Activated CD8-positive, alpha-beta T cell treated with anti-CD3 and anti-CD28 coated beads for 36 hours (primary cell): Measurements from ENCODE around the gene MAPKAPK5. TPM values are rescaled to one million over a fixed set of nuclear protein-coding genes. Genes with fewer than 3 reads are reported as not detected.

Experiments
- ATAC-seq: fragments of 200-7000 bp; cut with Tn5 transposase; one replicate; pipeline ENCODE4 v1.10.0; 2021; ENCODE audit warnings: mild to moderate bottlenecking, moderate library complexity
- CTCF ChIA-PET: fragments of 350-600 bp; sonication (Branson Sonifier 250); formaldehyde crosslinking; loops from one replicate; lab custom pipeline; 2021; ENCODE audit warnings: antibody characterized with exemption; lab: Charles Lee
- POLR2A ChIA-PET: fragments of 350-600 bp; sonication (Branson Sonifier 250); formaldehyde crosslinking; loops from one replicate; lab custom pipeline; 2021; ENCODE audit warnings: antibody characterized with exemption; lab: Charles Lee
- DNase-seq: peaks from one replicate; pipeline ENCODE4 v3.0.0-alpha.2; 2020
- H3K27ac Mint-ChIP-seq: one replicate; pipeline ENCODE4 v1.8.0; 2021; ENCODE audit warnings: mild to moderate bottlenecking, mixed read lengths
- H3K27me3 Mint-ChIP-seq: one replicate; pipeline ENCODE4 v1.8.0; 2021; ENCODE audit warnings: mixed read lengths
- H3K36me3 Mint-ChIP-seq: one replicate; pipeline ENCODE4 v1.8.0; 2021; ENCODE audit warnings: low read depth, mixed read lengths
- H3K4me1 Mint-ChIP-seq: one replicate; pipeline ENCODE4 v1.8.0; 2021; ENCODE audit warnings: low read depth, mixed read lengths
- H3K4me3 Mint-ChIP-seq: one replicate; pipeline ENCODE4 v1.8.0; 2021; ENCODE audit warnings: mild to moderate bottlenecking, moderate library complexity, mixed read lengths
- H3K9me3 Mint-ChIP-seq: one replicate; pipeline ENCODE4 v1.8.0; 2021; ENCODE audit warnings: mixed read lengths
- CTCF ChIP-seq: fragments of 200-600 bp; IDR thresholded peaks from one replicate; pipeline ENCODE4 v1.8.0; 2022; ENCODE audit warnings: antibody characterized with exemption, mild to moderate bottlenecking
- intact Hi-C: fragments of 100-400 bp; cut with micrococcal nuclease; formaldehyde crosslinking; loops from one replicate; pipeline ENCODE4 v1.10.0; 2022
- total RNA-seq, 2 experiments: library from RNA; stranded (reverse); gene quantifications; one replicate each; pipeline ENCODE4 v1.2.3, GENCODE V29; 2021

MAPKAPK5 gene
- total RNA-seq, 2 experiments from 2014 or later = 54.3 to 64.2 TPM

- Mint-ChIP-seq H3K36me3 (peaks cover 36% of the 10 kb centered on the region), H3K9me3 (no peaks in the 10 kb centered on the region), H3K4me1 (peaks cover 31% of the 10 kb centered on the region), H3K4me3 (no peak overlapping the region), H3K27ac (no peak overlapping the region), H3K27me3 (no peaks in the 10 kb centered on the region)
- ATAC-seq = no peak
- CTCF ChIA-PET = interaction anchor here (1.5 kb wide), 1 partner anchor 25 kb away, joined by 3 read pairs; no protein-coding TSS in a partner anchor
- intact Hi-C loops = no loop called here
- DNase-seq = no peak
- no peak for TF ChIP-seq CTCF
- POLR2A ChIA-PET = no interaction called here
Measured at GRCh38 chr12:111838353-111838752, 3.7 kb upstream of the MAPKAPK5 start.

DNA sequence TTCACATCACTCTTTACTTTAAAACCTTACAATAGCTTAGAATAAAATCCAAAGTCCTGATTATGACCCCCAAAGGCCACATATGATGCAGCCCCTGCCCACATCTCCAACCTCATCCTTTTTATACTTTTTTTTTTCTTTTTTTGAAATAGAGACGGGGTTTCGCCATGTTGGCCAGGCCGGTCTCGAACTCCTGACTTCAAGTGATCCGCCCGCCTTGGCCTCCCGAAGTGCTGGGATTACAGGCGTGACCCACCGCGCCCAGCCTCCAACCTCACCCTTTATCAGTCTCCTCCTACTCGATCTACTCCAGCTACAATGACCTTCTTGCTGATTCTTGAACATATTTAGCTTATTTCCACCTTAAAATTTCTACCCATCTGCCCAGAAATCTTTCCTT is 1.2 kb upstream of the MAPKAPK5 start:
- ChIA-PET CTCF (interaction anchor here (0.9 to 1.2 kb wide), 3 partner anchors 20 to 570 kb away, joined by 3 to 5 read pairs (median 3); no protein-coding TSS in a partner anchor), POLR2A (interaction anchor here (0.8 to 2.9 kb wide), 5 partner anchors 13 to 173 kb away, joined by 3 to 9 read pairs (median 6); partner anchors contain the start of genes ERP29 and TMEM116)
- no peak for ATAC-seq
- Mint-ChIP-seq H3K36me3 (peaks cover 49% of the 10 kb centered on the region), H3K4me3 (peak overlapping the region; percentile 90), H3K4me1 (peaks cover 41% of the 10 kb centered on the region), H3K9me3 (no peaks in the 10 kb centered on the region), H3K27ac (peak overlapping the region; percentile 96), H3K27me3 (no peaks in the 10 kb centered on the region)
- no peak for TF ChIP-seq CTCF
- DNase-seq = peak; percentile 19
- intact Hi-C loops = no loop called here

DNA sequence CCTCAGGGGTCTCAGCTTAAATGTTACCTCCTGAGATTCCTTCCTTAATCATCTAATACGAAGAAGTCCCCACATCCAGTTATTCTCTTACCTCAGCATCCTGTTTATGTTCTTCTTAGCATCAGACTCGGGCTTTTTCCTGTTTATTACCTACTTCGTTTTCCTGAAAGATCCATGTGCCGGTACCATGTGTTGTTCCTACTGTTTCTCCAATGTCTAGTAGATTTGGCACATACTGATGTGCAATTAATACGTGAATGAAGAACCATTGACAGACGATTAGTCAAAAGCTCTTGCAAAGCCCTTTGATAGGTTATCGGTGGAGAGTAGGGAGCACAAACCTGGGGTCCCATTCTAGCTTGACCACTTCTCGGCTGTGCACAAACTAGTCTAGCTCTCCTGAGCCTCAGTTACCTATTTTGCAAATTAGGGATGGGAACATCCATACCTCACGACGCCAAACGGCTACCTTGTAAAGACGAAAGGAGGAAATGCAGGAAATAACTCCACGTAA is 735 bp upstream of the MAPKAPK5 start:
- peaks cover 52% of the 10 kb centered on the region for H3K36me3 Mint-ChIP-seq
- TF ChIP-seq CTCF = no peak
- ChIA-PET POLR2A (interaction anchor here (0.6 to 2.9 kb wide), 10 partner anchors 12 to 277 kb away, joined by 3 to 9 read pairs (median 4); partner anchors contain the start of genes ERP29 and TMEM116), CTCF (interaction anchor here (0.9 to 1.2 kb wide), 3 partner anchors 19 to 570 kb away, joined by 3 read pairs; no protein-coding TSS in a partner anchor)
- peak overlapping the region; percentile 90 for H3K4me3 Mint-ChIP-seq
- DNase-seq = no peak
- peaks cover 43% of the 10 kb centered on the region for H3K4me1 Mint-ChIP-seq
- H3K27ac Mint-ChIP-seq = peak overlapping the region; percentile 96
- H3K9me3 Mint-ChIP-seq = no peaks in the 10 kb centered on the region
- ATAC-seq = peak; percentile 6
- intact Hi-C loops = no loop called here
- no peaks in the 10 kb centered on the region for H3K27me3 Mint-ChIP-seq

DNA sequence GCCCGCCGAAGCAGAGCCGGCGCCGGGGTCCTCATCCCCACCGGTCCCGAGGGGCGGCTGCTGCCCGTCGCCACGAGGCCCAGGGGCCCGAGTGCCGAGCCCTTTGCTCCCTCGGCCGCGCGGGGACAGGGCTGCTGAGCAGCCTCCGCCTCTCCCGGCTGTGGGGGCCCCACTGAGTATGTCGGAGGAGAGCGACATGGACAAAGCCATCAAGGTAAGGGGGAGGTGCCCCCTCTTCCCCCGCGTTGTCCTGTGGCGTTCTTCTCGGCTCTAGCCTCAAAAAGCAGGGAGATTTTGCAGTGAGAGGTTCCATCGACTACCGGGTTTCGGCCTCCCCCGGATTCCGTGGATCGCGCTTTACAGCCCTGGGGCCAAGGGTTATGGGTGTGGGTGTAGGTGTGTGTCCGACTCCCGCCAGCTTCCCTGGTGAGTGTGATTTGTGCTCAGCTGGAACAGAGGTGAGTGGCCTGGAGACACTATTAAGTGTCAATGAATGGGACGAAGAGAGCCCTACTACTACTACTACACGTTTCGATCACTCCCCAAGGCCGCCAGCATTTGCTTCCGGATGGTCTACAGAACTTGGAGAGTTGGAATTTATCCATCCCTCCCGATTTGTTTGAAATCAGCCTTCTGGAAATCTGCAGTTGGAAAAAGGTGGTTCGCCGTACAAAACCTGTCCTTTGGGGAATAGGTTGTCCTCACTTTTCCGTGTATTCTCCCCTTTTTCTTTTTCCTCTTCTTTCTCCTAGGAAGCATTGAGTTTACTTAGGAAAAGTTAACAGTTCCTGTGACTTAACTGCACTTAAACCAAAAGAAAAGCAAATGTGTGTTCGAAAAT is 748 bp downstream of the MAPKAPK5 start:
- Mint-ChIP-seq H3K9me3 (no peaks in the 10 kb centered on the region), H3K4me3 (peak overlapping the region; percentile 90), H3K4me1 (peaks cover 49% of the 10 kb centered on the region), H3K36me3 (peaks cover 62% of the 10 kb centered on the region), H3K27ac (peak overlapping the region; percentile 97), H3K27me3 (no peaks in the 10 kb centered on the region)
- CTCF ChIA-PET = no interaction called here
- POLR2A ChIA-PET = interaction anchor here (0.6 to 2.9 kb wide), 13 partner anchors 14 to 1263 kb away, joined by 3 to 9 read pairs (median 4); partner anchors contain the start of genes ERP29, PTPN11 and TMEM116
- DNase-seq (peak; percentile 46), ATAC-seq (peak; percentile 24)
- intact Hi-C loops = no loop called here
- TF ChIP-seq CTCF = no peak
